PFSK-1 (cell line): Measurements from ENCODE around the gene ZNF407.

ENCODE experiments used
- POLR2AphosphoS5 ChIP-seq: IDR thresholded peaks from 2 replicates; pipeline ENCODE4 v1.6.1; 2012; ENCODE audit warnings: low read depth, mild to moderate bottlenecking, control low read depth, low read length, moderate library complexity
- TAF1 ChIP-seq: IDR thresholded peaks from 2 replicates; pipeline ENCODE4 v1.6.1; 2012; ENCODE audit warnings: low read length, control low read depth, borderline replicate concordance; ENCODE audit not compliant: insufficient read depth
- TF ChIP-seq, protein P1 (sequence below), 2 experiments: IDR thresholded peaks; 2 replicates each; pipeline versions ENCODE4 v1.6.1 to v1.8.0; 2011 to 2012; ENCODE audit warnings: low read depth in 2 of 2, low read length in 2 of 2, control low read depth in 1 of 2, inconsistent platforms in 1 of 2, mild to moderate bottlenecking in 1 of 2, moderate library complexity in 1 of 2; ENCODE audit not compliant: insufficient read depth in 1 of 2

DNA sequence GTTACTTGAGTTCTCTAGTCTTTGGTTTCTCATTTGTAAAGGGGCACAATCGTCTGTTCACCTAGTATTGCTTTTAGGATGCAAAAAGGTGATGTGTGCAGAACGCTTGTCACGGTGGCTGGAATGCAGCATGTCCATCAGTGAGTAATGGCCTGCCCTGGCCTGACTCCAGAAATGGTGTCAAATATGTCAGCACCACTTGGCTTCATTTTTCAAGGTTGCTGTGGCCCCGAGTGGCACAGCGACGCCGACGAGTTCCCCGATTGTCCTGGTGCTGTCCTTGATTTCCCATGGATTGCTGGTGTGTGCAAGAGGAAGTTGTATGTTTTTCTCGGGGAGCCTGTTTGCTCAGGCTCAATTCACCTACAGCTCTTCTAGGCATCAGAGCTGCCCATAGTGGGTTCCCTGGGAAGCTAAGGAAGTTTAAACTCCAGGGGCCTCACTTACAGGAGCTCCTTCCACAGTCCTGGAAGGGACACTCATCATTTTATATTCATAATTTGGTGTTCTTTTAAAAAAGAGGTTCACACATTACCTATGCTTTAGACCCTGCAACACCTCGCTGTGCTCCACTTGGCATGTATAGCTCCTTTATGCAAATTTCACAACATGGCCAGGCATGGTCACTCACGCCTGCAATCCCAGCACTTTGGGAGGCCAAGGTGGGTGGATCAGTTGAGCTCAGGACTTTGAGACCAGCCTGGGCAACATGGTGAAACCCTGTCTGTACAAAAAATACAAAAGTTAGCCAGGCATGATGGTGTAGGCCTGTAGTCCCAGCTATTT lies 25.6 kb upstream of the ZNF407 start:
- TF ChIP-seq POLR2AphosphoS5 (no peak), TAF1 (no peak)
- TF ChIP-seq, protein P1, sequence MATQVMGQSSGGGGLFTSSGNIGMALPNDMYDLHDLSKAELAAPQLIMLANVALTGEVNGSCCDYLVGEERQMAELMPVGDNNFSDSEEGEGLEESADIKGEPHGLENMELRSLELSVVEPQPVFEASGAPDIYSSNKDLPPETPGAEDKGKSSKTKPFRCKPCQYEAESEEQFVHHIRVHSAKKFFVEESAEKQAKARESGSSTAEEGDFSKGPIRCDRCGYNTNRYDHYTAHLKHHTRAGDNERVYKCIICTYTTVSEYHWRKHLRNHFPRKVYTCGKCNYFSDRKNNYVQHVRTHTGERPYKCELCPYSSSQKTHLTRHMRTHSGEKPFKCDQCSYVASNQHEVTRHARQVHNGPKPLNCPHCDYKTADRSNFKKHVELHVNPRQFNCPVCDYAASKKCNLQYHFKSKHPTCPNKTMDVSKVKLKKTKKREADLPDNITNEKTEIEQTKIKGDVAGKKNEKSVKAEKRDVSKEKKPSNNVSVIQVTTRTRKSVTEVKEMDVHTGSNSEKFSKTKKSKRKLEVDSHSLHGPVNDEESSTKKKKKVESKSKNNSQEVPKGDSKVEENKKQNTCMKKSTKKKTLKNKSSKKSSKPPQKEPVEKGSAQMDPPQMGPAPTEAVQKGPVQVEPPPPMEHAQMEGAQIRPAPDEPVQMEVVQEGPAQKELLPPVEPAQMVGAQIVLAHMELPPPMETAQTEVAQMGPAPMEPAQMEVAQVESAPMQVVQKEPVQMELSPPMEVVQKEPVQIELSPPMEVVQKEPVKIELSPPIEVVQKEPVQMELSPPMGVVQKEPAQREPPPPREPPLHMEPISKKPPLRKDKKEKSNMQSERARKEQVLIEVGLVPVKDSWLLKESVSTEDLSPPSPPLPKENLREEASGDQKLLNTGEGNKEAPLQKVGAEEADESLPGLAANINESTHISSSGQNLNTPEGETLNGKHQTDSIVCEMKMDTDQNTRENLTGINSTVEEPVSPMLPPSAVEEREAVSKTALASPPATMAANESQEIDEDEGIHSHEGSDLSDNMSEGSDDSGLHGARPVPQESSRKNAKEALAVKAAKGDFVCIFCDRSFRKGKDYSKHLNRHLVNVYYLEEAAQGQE (IDR thresholded peaks at IDR 0.05; ENCODE audit: insufficient read depth in 1 of 2, low read depth in 2 of 2, low read length in 2 of 2): no peak
